Activated CD4-positive, alpha-beta T cell treated with anti-CD3 and anti-CD28 coated beads for 48 hours (primary cell): Measurements from ENCODE around the gene COA1.
"Not testable (repeated sequence)": the region's sequence is repeated elsewhere in the genome, so short reads cannot be mapped to it uniquely, and the experiment has no call there.

Experiments used
- DNase-seq: peaks from one replicate; pipeline ENCODE4 v3.0.0-alpha.2; 2020

The COA1 gene

DNA sequence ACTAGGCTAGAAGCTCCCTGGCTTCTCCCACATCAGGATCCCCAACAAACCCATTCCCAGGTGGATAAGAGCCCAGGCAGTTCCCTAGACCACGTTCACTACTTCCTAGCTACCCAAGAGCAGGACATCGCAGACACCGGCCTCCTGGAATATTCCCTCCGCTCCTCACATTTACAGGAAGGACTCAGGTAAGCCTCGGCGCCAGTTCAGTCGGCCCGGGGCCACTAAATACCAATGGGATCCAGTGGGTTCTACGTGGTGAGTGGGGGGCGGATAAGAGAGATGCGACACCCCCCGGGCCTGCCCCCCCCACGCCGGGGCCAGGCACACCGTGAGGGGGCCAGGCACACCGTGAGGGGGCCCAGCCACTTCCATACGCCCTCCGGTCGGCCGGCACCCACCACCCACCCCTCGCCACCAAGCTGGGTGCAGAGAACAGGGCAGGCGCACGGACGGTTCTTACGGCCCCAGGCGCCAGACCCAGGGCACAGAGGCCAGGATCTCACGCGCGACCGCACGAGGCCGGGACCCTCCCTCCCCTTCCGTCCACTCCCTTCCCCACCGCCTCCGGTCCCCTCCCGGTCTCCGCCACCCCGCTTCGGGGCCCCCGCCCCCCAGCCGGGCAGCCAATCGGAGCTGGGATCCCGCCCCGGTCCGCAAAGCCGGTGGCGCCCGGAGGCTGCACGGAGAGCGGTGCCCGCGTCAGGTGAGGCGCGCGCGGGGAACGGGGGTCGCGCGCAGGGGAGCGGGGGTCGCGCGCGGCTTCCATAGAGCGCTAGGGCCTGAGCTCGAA is 28.9 kb upstream of the COA1 start, which contains the start of gene BLVRA:
TSS of gene BLVRA (plus strand) at position 652 of the 793 bp plus-strand sequence. CDS start 12,479 bp downstream, outside the sequence.
- peak; percentile 65 for DNase-seq

DNA sequence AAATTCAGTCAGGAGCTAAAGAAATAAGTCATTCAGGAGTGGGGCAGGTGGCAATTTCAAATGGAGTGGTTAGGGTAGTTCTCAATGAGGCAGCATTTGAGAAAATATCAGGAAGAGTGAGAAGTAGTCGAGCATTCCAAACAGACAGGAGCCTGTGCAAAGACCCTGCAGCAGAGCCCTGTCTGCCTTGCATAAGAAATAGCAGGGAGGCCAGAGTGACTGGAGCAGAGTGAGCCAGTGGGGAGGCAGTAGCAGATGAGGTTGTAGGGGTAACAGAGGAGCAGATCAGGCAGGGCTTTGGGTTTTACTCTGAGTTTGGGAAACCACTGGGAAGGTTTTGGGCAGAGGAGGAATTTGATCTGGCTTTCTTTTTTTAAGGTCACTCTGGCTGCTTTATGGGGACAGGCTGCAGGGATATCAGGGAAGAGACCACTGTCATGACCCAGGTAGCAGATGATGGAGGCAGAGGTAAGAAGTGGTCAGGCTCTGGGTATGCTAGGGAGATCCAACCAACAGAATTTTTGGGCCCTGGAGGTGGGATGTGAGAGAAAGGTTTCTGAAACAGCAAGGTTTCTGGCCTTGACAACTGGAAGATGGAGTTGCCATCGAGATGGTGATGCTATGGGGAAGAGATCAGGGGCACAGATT is 27.9 kb upstream of the COA1 start:
- no peak for DNase-seq

DNA sequence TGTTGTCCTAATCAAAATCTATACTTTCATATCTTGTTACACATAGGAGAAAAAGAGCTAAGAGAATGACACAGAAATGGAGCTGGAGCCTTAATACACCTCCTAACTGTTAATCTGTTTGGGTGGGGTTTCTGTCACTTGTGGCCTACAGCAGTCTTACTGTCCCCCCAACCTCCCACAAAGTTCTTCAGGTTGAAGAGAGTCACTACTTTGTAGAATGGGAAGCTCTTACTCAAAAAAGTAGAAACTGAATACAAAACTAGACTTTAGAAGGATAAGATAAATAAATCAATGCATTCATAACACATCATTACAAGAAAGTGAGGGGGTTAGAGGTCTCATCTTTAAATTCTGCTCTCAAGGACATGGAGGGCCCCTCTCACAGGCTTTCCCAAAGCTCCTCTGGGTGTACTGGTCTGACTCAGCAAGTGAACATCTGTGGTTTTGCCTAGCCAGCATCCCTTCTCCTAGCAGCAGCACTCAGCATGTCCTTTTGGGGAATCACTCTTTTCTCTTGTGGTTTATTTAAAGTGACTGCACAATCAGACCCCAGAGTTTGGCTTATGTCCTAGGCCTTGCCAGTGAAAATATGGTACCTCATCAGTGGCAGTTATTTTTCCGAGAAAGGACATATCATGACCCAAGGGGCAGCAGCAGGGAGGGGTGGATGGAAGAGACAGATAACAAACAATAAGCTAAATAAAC is 27.2 kb upstream of the COA1 start:
- DNase-seq: peak; percentile 37

DNA sequence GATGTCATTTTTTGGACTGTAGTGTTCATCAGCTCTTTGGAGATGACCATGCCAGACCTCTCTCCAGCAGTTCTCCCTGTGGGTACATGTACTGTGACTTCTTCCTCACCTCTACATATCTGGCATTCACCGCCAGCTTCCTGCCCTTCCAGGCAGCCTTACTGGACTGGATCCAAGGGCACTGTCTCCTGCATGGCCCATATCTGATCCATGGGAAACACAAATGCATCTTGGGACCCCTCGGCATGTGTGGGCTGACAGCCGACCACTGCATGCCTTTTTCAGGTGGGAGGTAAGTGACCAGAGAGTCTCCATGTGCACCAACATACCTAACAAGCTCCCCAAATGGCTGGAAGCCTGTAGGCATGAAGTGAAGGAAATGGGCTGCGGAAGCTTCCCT is 25.3 kb upstream of the COA1 start:
- no peak for DNase-seq

DNA sequence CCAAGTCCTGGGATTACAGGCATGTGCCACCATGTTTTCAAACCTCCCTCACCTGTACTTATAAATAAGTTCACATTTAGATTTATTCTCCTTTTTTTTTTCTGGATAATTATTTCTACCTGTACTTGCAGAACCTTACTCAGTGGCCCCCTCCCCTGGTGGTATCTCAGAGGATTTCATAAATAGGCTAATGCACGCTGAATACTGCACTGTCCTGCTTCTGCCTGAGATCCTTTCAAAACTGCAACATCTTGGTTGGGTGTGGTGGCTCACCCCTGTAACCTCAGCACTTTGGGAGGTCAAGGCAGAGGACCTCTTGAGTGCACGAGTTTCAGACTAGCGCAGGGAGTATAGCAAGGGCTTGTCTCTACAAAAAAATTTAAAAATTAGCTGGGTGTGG is 24.5 kb upstream of the COA1 start:
- DNase-seq: no peak

DNA sequence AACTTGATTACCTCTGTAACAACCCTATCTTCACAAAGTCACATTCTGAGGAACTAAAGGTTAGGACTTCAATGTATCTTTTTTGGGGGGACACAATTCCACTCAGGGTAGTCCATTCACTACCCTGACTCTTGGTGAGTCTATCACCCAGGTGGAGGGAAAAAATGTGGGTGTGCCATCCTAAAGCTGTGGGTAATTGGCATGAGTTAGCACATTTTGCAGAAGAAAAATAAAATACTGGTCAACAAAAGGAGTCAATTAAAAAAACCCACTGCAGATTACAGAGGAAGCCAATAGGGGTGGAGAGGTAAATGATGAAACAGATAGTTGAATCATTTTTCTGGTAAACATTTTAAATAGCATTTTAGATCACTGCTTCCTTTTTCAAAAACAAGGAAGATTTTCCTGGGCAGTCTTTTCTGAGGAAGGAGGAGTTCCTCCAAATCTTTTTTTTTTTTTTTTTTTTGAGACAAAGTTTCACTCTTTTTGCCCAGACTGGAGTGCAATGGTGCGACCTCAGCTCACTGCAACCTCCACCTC is 24.0 kb upstream of the COA1 start:
- no peak for DNase-seq

DNA sequence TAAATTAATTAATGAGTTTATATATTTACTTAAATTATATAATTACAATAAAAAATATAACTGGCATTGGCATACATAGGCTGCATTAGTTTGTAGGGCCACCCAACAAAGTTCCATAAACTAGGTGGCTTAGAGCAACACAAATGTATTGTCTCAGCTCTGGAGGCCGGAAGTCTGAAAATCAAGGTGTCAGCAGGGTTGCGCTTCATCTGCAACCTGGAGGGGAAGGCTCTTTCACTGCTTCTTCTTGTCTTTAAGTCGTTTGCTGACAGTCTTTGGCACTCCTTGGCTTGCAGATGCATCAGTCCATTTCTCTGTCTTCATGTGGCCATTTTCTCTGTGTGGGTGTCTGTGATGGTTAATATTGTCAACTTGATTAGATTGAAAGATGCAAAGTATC is 23.1 kb upstream of the COA1 start:
- no peak for DNase-seq

DNA sequence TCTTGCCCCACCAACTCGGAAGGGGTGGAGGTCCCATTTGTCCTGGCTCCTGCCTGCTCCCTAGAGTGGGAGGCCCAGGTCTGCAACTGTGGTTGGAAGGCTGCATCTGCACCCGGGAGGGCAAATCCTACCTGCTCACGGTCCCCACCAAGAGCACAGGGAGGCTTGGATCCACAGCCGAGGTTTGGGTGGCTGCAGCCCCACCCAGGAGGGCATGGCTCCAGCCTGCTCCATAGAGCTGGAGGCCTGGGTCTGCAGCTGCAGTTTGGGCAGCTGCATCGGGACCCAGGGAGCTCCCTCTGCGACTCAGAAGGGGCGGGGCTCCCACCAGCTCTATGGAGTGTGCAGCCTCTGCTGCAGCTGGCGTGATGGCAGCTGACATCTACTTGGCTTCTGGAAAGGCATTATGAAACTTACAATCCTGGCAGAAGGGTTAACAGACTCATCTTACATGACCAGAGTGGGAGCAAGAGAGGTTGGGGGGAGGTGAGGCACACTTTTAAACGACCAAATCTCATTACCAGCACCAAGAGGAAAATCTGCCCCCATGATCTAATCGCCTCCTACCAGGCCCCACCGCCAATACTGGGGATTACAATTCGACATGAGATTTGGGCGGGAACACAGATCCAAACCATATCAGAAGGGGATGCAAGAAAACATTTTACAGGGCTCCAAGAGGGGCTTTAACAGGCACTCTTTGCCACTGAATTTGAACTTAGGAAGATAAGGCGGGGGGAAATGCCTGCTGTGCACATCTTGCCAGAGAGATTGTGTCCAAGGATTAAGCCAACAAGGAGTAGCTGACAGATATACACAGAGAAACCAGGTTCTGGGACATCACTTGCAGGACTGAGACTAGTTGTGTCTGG is 20.9 kb upstream of the COA1 start:
- no peak for DNase-seq

DNA sequence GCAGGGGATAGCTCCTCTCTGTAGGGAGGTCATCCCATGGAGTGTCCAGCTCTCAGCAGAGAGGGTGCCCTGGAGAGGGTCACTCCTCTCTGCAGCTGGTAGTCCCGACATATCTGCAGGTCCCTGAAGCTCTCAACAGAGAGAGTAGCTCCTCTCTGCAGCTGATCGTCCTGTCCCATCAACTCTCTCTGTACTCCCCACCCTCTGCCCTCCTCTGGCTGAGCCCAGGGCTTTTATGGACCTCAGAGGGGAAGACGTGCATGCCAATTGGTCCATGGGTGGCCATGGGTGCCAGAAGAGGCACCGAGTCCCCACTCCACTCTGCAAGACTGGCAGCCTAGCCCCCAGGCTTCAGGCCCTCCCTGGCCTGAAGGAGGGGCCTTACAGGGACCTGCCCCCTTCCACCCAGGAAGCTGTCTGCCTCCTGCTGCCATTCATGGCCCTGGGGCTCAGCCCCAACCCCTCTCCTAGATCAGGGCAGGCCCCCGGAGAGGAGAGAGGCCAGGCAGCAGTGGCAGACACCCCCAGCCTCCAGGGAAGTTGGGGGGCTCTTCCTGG is 20.1 kb upstream of the COA1 start:
- no peak for DNase-seq

DNA sequence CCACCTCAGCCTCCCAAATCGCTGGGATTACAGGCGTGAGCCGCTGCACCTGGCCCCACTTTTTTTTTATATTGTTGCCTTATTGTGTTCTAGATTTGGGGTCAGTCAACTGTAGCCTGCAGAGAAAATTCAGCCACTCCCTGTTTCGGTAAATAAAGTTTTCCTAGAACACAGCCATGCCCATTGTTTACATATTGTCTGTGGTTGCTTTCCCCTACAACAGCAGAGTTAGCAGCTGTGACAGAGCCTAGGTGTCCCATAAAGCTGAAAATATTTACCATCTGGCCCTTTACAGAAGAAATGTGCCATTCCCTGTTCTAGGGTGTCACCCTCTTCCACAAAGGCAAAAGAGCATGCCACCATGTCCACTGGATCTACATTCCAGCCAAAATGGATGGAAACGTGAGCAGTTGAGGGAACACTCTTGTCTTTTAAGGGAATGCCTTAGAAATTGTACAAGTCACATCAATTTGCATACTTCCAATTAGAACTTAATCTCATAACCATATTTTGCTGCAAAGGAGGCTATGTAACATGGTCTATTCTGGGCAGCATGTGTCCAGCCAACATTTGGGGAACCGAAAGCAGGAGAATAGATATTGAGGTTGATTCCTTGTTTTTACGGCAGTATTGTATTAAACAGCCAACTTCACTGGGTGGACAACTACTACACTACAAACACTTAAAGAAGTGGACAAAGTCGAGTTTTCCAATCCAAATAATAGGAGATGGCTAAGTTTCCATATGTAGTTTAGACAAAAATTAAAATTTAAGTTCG is 18.2 kb upstream of the COA1 start:
- DNase-seq: no peak

DNA sequence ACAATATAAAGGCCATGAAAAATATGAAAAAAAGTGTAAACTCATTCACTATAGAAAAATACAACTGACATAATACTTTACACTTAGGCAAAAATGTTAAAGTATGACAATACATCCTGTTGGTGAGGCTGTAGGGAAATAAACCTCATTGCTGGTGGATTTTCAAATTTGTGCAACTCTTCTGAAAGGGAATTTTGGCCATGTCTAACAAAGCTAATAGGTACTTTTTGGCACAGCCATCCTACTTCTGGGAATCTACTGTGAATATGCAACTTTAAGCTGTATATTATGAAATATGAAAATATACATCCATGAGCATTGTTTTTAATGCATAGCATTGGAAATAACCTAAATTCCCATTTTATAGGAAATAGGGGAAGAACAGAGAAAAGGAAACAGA is 13.4 kb upstream of the COA1 start:
- no peak for DNase-seq

DNA sequence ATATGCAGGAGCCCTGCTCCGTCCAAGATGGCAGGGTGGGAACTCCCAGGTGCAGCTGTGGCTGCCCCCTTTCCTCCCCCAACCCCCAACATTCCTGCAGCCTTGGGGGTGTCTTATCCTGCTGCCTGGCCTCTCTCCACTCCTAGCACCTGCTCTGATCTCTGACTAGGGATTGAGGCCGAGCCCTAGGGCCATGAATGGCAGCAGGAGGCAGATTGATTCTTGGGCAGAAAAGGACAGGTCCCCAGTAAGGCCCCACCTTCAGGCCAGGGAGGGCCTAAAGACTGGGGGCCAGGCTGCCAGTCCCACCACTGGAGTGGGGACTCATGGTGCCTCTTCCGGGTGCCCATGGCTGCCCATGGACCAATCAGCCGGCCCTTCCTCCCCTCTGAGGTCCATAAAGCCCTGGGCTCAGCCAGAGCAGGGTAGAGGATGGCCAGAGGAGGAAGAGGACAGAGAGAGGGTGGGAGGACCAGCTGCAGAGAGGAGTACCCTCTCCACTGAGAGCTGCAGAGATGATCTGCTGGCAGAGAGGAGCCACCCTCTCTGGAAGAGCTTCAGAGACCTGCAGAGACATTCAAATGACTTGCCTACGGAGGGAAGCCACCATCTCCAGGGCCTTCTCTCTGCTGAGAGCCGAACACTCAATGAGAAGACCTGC is 8.3 kb upstream of the COA1 start:
- DNase-seq: no peak

DNA sequence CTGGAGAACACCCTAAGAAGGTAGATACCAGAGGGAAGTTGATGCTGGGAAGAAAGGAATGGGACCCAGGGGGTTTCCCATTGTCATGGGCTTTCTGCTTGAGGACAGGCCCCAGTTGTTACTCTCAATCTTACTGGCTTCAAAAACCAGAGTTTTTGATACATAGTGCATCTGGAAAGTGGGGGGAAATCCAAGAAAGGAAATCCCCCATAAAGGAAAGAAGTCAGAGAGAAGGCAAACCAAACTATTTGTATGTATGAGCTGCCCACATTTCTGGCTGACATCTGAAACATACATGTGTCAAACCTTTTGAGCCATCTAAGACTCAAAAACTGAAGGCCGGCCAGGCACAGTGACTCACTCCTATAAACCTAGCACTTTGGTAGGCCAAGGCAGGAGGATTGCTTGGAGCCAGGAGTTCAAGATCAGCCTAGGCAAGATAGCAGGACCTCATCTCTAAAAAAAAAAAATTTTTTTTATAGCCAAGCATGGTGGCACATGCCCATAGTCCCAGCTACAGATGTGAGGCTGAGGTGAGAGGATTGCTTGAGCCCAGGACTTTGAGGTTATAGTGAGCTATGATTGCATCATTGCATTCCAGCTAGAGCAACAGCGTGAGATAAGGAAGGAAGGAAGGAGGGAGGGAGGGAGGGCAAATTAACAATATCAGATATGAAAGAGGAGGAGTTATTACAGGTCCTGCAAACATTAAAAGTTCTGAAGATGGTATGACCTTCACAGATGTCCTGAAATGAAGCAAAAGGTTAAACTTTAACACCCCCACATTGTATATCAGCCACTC is 6.7 kb upstream of the COA1 start:
- peak; percentile 67 for DNase-seq

DNA sequence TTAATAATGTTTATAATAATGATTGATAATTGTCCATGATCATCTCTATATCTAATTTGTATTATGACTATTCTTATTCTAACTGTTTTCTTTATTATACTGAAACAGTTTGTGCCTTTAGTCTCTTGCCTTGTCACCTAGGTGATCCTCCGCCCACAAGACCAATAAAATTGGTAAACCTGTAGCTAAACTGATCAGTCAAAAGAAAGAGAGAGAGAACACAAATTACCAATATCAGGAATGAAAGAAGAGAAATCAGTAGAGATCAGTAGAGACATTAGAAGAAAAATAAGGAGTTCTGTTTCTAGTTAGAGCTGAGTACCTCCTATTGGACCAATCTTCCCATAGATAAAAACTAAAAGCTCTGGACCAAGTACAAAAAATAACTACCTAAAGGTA is 6.1 kb upstream of the COA1 start:
- DNase-seq: no peak

DNA sequence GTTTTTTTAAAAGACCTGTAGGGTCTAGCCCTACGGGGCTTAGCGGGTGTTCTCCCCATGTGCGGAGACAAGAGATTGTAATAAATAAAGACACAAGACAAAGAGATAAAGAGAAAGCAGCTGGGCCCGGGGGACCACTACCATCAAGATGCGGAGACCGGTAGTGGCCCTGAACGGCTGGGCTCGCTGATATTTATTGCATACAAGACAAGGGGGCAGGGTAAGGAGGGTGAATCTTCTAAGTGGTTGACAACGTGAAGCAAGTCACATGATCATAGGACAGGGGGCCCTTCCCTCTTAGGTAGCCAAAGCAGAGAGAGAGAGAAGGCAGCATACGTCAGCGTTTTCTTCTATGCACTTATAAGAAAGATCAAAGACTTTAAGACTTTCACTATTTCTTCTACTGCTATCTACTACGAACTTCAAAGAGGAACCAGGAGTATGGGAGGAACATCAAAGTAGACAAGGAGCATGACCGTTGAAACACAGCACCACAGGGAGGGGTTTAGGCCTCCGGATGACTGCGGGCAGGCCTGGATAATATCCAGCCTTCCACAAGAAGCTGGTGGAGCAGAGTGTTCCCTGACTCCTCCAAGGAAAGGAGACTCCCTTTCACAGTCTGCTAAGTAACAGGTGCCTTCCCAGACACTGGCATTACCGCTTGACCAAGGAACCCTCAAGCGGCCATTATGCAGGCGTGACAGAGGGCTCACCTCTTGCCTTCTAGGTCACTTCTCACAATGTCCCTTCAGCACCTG is 5.4 kb upstream of the COA1 start:
- DNase-seq: not testable (repeated sequence)

DNA sequence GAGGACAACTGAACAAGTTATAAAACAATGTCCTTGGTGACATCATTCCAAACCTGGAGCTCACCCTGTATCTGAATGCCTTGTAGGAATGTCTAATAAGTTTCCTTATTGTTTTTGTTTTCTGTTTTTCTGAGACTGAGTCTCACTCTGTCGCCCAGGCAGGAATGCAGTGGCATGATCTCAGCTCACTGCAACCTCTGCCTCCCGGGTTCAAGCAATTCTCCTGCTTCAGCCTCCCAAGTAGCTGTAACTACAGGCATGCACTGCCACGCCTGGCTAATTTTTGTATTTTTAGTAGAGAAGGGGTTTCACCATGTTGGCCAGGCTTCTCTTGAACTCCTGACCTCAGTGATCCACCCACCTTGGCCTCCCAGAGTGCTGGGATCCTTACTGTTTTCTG is 2.2 kb upstream of the COA1 start:
- DNase-seq: not testable (repeated sequence)

DNA sequence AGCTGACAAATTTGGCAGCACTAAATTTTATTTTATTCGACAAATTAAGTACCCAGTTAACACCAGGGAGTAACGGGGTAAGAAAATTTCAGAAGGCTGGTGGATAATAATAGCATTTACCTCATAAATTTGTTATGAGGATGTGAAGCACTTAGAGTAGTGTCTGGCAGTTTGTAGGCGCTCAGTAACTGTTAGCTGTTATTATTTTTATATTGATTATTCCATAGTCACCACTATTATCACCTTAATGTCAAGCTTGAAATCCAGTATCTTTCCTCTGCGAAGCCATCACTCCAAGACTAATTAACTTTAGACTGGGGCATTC is 563 bp upstream of the COA1 start:
- no peak for DNase-seq

DNA sequence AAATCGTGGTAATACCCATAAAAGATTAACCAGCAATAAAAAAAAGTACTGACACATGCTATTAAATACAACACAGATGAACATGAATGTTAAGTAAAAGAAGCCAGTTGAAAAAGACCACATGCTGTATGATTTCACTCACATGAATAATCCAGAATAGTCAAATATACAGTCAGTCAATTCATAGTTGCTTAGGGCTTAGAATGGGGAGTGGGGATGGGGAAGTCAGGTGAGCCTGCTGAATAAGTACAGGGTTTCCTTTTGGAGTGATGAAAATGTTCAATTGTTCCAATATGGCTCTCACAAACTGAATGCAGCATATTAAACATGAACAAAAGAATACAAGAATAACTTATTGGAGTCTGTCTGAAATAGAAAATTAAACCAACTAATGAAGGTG is 1.8 kb downstream of the COA1 start:
- no peak for DNase-seq

DNA sequence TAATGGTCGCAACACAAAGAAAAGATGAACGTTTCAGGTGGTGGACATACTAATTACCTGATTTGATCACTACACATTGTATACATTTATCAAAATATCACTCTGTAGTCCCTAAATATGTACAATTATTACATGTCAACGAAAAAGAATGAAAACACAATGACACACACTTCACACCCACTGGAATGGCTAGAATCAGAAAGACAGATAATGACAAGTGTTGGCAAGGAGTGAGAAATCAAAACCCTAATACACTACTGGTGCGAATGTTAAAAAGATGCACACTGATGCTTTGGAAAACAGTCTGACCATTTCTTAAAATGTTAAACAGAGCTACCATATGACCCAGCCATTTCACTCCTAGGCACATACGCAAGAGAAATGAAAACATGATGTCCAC is 2.3 kb downstream of the COA1 start:
- no peak for DNase-seq
